Mesendoderm (in vitro differentiated cells): ENCODE measurements around the gene GJA5.
"Not testable (repeated sequence)": the region's sequence is repeated elsewhere in the genome, so short reads cannot be mapped to it uniquely, and the experiment has no call there.

Source experiments
- DNase-seq: peaks from one replicate; pipeline ENCODE4 v3.0.0; 2013
- H2AK5ac ChIP-seq: 2 replicates; pipeline ENCODE4 v1.6.1; 2013; ENCODE audit warnings: low read length, inconsistent platforms
- H2BK120ac ChIP-seq: 2 replicates; pipeline ENCODE4 v1.6.1; 2013; ENCODE audit warnings: low read depth, mild to moderate bottlenecking, low read length, moderate library complexity, mixed read lengths
- H2BK15ac ChIP-seq: replicated peaks from 2 replicates; pipeline ENCODE4 v1.6.1; 2013; ENCODE audit warnings: low read depth, mild to moderate bottlenecking, moderate library complexity
- H2BK5ac ChIP-seq: 2 replicates; pipeline ENCODE4 v1.6.1; 2013; ENCODE audit warnings: low read length, inconsistent platforms
- H3K18ac ChIP-seq: 2 replicates; pipeline ENCODE4 v1.6.1; 2013; ENCODE audit warnings: mild to moderate bottlenecking, low read length, mixed read lengths
- H3K23ac ChIP-seq: one replicate; pipeline ENCODE4 v1.6.1; 2013; ENCODE audit warnings: low read length
- H3K27ac ChIP-seq: 2 replicates; pipeline ENCODE4 v1.5.1; 2013; ENCODE audit warnings: low read depth, mild to moderate bottlenecking, inconsistent platforms, low read length, moderate library complexity
- H3K27me3 ChIP-seq: 2 replicates; pipeline ENCODE4 v1.6.1; 2013; ENCODE audit warnings: low read length, control low read depth, mild to moderate bottlenecking, inconsistent platforms; ENCODE audit not compliant: insufficient read depth, poor library complexity
- H3K36me3 ChIP-seq: 2 replicates; pipeline ENCODE4 v1.6.1; 2013; ENCODE audit warnings: low read length, inconsistent platforms; ENCODE audit not compliant: control insufficient read depth, insufficient read depth
- H3K4ac ChIP-seq: one replicate; pipeline ENCODE4 v1.6.1; 2013; ENCODE audit warnings: low read depth, mild to moderate bottlenecking, low read length, moderate library complexity
- H3K4me1 ChIP-seq: 2 replicates; pipeline ENCODE4 v1.6.1; 2013; ENCODE audit warnings: low read depth, low read length, inconsistent platforms; ENCODE audit not compliant: control insufficient read depth
- H3K4me2 ChIP-seq: 2 replicates; pipeline ENCODE4 v1.6.1; 2013; ENCODE audit warnings: low read length
- H3K4me3 ChIP-seq: 2 replicates; pipeline ENCODE4 v1.5.1; 2013; ENCODE audit warnings: mild to moderate bottlenecking, low read length
- H3K56ac ChIP-seq: one replicate; pipeline ENCODE4 v1.6.1; 2013; ENCODE audit warnings: low read length
- H3K79me1 ChIP-seq: 2 replicates; pipeline ENCODE4 v1.6.1; 2013; ENCODE audit warnings: low read length, inconsistent platforms
- H3K79me2 ChIP-seq: 2 replicates; pipeline ENCODE4 v1.6.1; 2013; ENCODE audit warnings: mild to moderate bottlenecking, low read length; ENCODE audit not compliant: control insufficient read depth, insufficient read depth
- H3K9ac ChIP-seq: 2 replicates; pipeline ENCODE4 v1.6.1; 2013; ENCODE audit warnings: low read length, inconsistent platforms
- H4K5ac ChIP-seq: one replicate; pipeline ENCODE4 v1.6.1; 2013; ENCODE audit warnings: low read length
- H4K8ac ChIP-seq: one replicate; pipeline ENCODE4 v1.6.1; 2013; ENCODE audit warnings: low read depth, mild to moderate bottlenecking, control low read depth, low read length, moderate library complexity
- WGBS: extraction: QIAGEN DNeasy Blood & Tissue Kit; methylation state at CpG from one replicate; pipeline ENCODE4 v1.1.7; 2013; ENCODE audit warnings: low lambda C conversion rate, missing lambda C conversion rate; ENCODE audit not compliant: insufficient coverage; ENCODE audit errors: extremely low coverage; 5-methylcytosine and 5-hydroxymethylcytosine counted together

Gene GJA5

DNA sequence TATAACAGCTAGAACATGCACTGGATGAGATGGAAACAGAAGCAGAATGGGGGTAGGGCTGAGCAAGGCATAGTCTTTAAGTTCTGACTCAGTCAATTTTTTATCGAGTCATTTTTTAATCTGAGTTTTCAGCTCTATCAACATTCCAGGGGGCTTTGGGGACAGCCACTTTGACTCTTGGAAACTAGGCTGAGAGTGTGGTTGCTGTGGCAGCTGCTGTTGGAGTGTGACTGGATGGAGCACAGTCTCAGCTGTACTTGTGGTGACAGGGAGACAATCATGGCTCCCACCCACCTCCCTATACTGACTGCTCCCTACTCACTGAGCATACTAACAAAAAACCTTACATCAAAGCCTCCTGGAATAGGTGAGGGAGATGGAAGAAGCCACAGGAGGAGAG, 25.0 kb downstream of the GJA5 start:
- no peak overlapping the region for H2BK15ac ChIP-seq
- H3K79me1 ChIP-seq: no peaks in the 10 kb centered on the region
- no peak overlapping the region for H3K23ac ChIP-seq
- WGBS: no CpG with 5 or more reads among the region's 1 CpG
- H3K79me2 ChIP-seq: no peaks in the 10 kb centered on the region
- H3K9ac ChIP-seq: no peak overlapping the region
- H3K27ac ChIP-seq: no peak overlapping the region
- no peak overlapping the region for H4K8ac ChIP-seq
- no peak overlapping the region for H3K56ac ChIP-seq
- no peak overlapping the region for H3K18ac ChIP-seq
- H3K4me1 ChIP-seq: no peaks in the 10 kb centered on the region
- H2BK120ac ChIP-seq: no peak overlapping the region
- H3K36me3 ChIP-seq: no peaks in the 10 kb centered on the region
- no peak overlapping the region for H2BK5ac ChIP-seq
- H2AK5ac ChIP-seq: peak overlapping the region; percentile 78
- DNase-seq: no peak
- H3K4me2 ChIP-seq: no peak overlapping the region
- no peak overlapping the region for H3K4ac ChIP-seq
- no peaks in the 10 kb centered on the region for H3K27me3 ChIP-seq
- H4K5ac ChIP-seq: no peak overlapping the region
- H3K4me3 ChIP-seq: no peak overlapping the region

GRCh38 chr1:147734291-147734841, 26.0 kb downstream of the GJA5 start:
- H3K4me3 ChIP-seq, H2BK5ac ChIP-seq, H3K18ac ChIP-seq, H3K79me1 ChIP-seq, H2BK120ac ChIP-seq, H3K23ac ChIP-seq, H3K79me2 ChIP-seq, H3K4me1 ChIP-seq, H3K27me3 ChIP-seq, H4K5ac ChIP-seq, H4K8ac ChIP-seq, H2BK15ac ChIP-seq, H3K9ac ChIP-seq, H2AK5ac ChIP-seq, H3K36me3 ChIP-seq, H3K4me2 ChIP-seq, H3K27ac ChIP-seq, H3K56ac ChIP-seq, H3K4ac ChIP-seq: not testable (repeated sequence)
- WGBS: no CpG with 5 or more reads among the region's 4 CpGs
- peak; percentile 31 for DNase-seq

DNA sequence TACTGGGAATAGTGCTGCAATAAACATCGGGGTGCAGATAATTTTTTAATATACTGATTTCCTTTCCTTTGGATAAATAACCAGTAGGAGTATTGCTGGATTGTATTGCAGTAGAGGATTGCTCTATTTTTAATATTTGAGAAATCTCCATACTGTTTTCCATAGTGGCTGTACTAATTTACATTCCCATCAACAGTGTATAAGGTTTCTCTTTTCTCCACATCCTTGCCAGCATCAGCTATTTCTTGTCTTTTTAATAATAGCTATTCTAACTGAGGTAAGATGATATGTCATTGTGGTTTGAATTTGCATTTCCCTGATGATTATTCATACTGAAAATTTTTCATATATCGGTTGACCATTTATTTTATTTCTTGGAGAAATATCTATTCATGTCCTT, 31.1 kb downstream of the GJA5 start:
- no peaks in the 10 kb centered on the region for H3K36me3 ChIP-seq
- H3K9ac ChIP-seq: no peak overlapping the region
- no peak overlapping the region for H3K4me3 ChIP-seq
- no peak overlapping the region for H3K56ac ChIP-seq
- DNase-seq: no peak
- H2BK5ac ChIP-seq: no peak overlapping the region
- H2AK5ac ChIP-seq: no peak overlapping the region
- H3K18ac ChIP-seq: no peak overlapping the region
- H3K79me1 ChIP-seq: no peaks in the 10 kb centered on the region
- no peak overlapping the region for H2BK15ac ChIP-seq
- no peak overlapping the region for H2BK120ac ChIP-seq
- H3K4me2 ChIP-seq: no peak overlapping the region
- no peak overlapping the region for H3K23ac ChIP-seq
- no peak overlapping the region for H4K5ac ChIP-seq
- H3K4me1 ChIP-seq: no peaks in the 10 kb centered on the region
- no peak overlapping the region for H3K4ac ChIP-seq
- no peaks in the 10 kb centered on the region for H3K27me3 ChIP-seq
- no CpG with 5 or more reads among the region's 2 CpGs for WGBS
- H4K8ac ChIP-seq: no peak overlapping the region
- H3K27ac ChIP-seq: no peak overlapping the region
- no peaks in the 10 kb centered on the region for H3K79me2 ChIP-seq

DNA sequence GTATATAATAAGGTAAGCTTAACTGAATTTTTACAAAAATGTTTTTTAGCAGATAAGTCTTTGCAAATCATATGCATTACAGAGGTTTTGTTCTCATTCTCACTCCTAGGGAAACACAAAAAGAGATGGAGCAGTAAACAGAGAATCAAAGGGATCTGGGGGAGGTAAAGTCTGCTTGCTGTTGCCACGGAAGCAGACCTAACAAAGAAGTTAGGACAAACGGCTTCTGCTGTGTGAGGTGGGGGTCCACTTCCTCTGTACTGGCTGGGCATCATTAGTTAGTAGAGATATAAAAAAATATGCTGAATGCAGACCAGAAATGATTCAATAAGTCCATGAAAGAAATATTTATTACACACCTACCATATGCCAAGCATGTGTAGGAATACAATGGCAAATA, 34.2 kb downstream of the GJA5 start:
- Histone ChIP-seq H3K18ac (peak overlapping the region; percentile 62), H3K4me1 (peaks cover 6% of the 10 kb centered on the region), H4K5ac (no peak overlapping the region), H3K23ac (peak overlapping the region; percentile 0), H3K4ac (no peak overlapping the region), H2BK15ac (no peak overlapping the region), H2BK5ac (no peak overlapping the region), H3K36me3 (no peaks in the 10 kb centered on the region), H3K79me1 (no peaks in the 10 kb centered on the region), H3K4me3 (no peak overlapping the region), H3K56ac (no peak overlapping the region), H3K27ac (no peak overlapping the region), H3K79me2 (no peaks in the 10 kb centered on the region), H4K8ac (no peak overlapping the region), H3K27me3 (no peaks in the 10 kb centered on the region), H3K9ac (no peak overlapping the region), H2AK5ac (no peak overlapping the region), H2BK120ac (no peak overlapping the region), H3K4me2 (no peak overlapping the region)
- peak; percentile 65 for DNase-seq
- WGBS: no CpG with 5 or more reads among the region's 2 CpGs

DNA sequence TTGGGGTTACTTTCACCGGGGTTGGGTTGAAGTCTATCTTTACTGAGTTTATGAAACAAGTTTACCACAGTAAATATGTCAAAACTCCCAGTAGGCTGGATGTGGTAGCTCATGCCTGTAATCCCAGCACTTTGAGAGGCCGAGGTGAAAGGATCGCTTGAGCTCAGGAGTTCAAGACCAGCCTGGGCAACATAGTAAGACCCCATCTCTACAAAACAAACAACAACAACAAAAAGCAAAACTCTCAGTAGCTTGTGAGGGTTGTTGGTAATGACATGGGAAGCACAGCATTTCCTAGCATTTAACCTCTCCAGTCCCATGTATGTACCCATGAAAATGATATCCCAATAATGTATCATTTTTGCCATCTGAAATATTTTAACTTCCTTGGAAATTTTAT, 34.7 kb downstream of the GJA5 start:
- Histone ChIP-seq H3K9ac (no peak overlapping the region), H2AK5ac (no peak overlapping the region), H3K79me1 (no peaks in the 10 kb centered on the region), H3K36me3 (no peaks in the 10 kb centered on the region), H3K23ac (no peak overlapping the region), H3K18ac (peak overlapping the region; percentile 9), H3K4me1 (peaks cover 6% of the 10 kb centered on the region), H3K27me3 (no peaks in the 10 kb centered on the region), H2BK120ac (no peak overlapping the region), H3K27ac (no peak overlapping the region), H3K4ac (no peak overlapping the region), H3K4me2 (no peak overlapping the region), H3K4me3 (no peak overlapping the region), H2BK5ac (no peak overlapping the region), H3K56ac (no peak overlapping the region), H2BK15ac (no peak overlapping the region), H4K8ac (no peak overlapping the region), H4K5ac (no peak overlapping the region), H3K79me2 (no peaks in the 10 kb centered on the region)
- no CpG with 5 or more reads among the region's 3 CpGs for WGBS
- no peak for DNase-seq

- H3K27ac ChIP-seq: no peak overlapping the region
- no peak overlapping the region for H3K23ac ChIP-seq
- no peaks in the 10 kb centered on the region for H3K27me3 ChIP-seq
- H3K4me2 ChIP-seq: no peak overlapping the region
- H4K5ac ChIP-seq: no peak overlapping the region
- peaks cover 6% of the 10 kb centered on the region for H3K4me1 ChIP-seq
- H4K8ac ChIP-seq: no peak overlapping the region
- WGBS: no CpG with 5 or more reads among the region's 7 CpGs
- no peak overlapping the region for H2BK5ac ChIP-seq
- DNase-seq: peak; percentile 94
- peak overlapping the region; percentile 21 for H2BK120ac ChIP-seq
- H3K4me3 ChIP-seq: no peak overlapping the region
- no peaks in the 10 kb centered on the region for H3K36me3 ChIP-seq
- H3K56ac ChIP-seq: peak overlapping the region; percentile 6
- H3K9ac ChIP-seq: no peak overlapping the region
- no peak overlapping the region for H2BK15ac ChIP-seq
- no peak overlapping the region for H2AK5ac ChIP-seq
- H3K79me1 ChIP-seq: no peaks in the 10 kb centered on the region
- no peaks in the 10 kb centered on the region for H3K79me2 ChIP-seq
- H3K4ac ChIP-seq: peak overlapping the region; percentile 62
- H3K18ac ChIP-seq: no peak overlapping the region
Observed at GRCh38 chr1:147723691-147724323, 36.6 kb downstream of the GJA5 start.
